GM19099 (cell line): ENCODE measurements around the gene ZNF556.

Experiments used
- POLR2A ChIP-seq: IDR thresholded peaks from 3 replicates; pipeline ENCODE4 v1.6.1; 2011; ENCODE audit warnings: low read depth; ENCODE audit not compliant: insufficient read length; ENCODE audit errors: extremely low read depth

Gene ZNF556

GRCh38 chr19:2867025-2867991 is at the start of gene ZNF556:
TSS of gene ZNF556 (plus strand) at chr19:2867335. CDS start at chr19:2867422, 87 bp downstream.
- no peak for TF ChIP-seq POLR2A

- peak; percentile 57 for TF ChIP-seq POLR2A
Measured at GRCh38 chr19:2819540-2820111, 47.5 kb upstream of the ZNF556 start, which contains the start of gene ZNF554. TSS of gene ZNF554 (plus strand) at chr19:2819868. CDS start at chr19:2820072, 204 bp downstream.

- no peak for TF ChIP-seq POLR2A
Measured at GRCh38 chr19:2820112-2820702, 46.9 kb upstream of the ZNF556 start.

DNA sequence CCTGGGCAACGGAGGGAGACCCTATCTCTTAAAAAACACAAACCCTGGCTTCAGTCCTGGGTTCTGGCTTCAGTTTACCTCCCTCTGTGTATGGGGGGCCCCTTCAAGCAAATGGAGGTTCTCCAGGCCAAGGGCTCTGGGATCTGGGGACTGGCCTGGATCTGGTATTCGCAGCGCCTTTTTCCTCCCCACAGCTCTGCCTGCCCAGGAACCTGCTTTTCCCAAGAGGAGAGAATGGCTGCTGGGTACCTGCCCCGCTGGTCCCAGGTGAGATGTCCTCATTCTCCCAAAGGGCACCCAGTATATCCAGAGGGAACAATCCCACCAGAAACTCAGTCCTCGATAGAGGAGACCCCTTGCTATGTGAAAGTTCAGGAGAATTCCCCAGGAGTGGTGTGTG is 44.3 kb upstream of the ZNF556 start:
- TF ChIP-seq POLR2A, result no peak

GRCh38 chr19:2823646-2824045 is 43.5 kb upstream of the ZNF556 start:
- no peak for TF ChIP-seq POLR2A

- TF ChIP-seq POLR2A, result no peak
Measured at GRCh38 chr19:2824129-2824528, 43.0 kb upstream of the ZNF556 start.

GRCh38 chr19:2827022-2827421 is 40.1 kb upstream of the ZNF556 start:
- no peak for TF ChIP-seq POLR2A

DNA sequence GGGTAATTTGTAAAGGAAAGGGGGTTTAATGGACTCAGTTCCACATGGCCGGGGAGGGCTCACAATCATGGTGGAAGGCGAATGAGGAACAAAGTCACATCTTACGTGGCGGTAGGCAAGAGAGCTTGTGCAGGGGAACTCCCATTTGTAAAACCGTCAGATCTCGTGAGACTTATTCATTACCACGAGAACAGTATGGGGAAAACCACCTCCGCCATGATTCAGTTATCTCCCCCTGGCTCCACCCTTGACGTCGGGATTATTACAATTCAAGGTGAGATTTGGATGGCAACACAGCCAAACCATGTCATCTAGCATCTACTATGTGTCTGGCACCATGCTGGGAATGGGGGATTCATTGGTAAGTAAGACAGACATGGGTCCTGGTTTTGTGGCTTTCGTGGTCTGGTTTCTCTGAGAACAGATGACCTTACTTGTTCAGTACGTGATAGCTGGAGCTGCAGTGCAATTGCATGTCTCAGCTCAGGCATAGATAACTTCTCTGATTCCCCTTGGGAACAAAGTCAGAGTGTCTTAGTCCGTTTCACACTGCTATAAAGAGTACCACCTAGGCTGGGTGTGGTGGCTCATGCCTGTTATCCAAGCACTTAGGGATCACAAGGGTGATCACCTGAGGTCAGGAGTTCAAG is 39.2 kb upstream of the ZNF556 start:
- no peak for TF ChIP-seq POLR2A

- TF ChIP-seq POLR2A, result no peak
Measured at GRCh38 chr19:2834294-2834871, 32.8 kb upstream of the ZNF556 start.

DNA sequence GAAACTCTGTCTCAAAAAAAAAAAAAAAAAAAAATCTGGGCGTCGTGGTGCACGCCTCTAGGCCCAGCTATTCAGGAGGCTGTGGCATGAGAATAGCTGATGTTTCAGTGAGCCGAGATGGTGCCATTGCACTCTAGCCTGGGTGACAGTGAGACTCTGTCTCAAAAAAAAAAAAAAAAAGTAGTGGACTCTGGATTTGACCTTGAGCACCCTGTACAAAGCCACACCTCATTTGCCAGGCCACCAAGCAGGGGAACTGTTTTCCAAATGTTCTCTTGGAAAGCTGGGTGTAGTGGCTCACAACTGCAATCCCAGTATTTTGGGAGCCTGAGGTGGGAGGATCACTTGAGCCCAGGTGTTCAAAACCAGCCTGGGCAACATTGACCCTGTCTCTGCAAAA is 29.7 kb upstream of the ZNF556 start:
- TF ChIP-seq POLR2A, result no peak

GRCh38 chr19:2840794-2841791 is 26.0 kb upstream of the ZNF556 start, which contains the start of gene ZNF555:
TSS of gene ZNF555 (plus strand) at chr19:2841475. CDS start at chr19:2841573, 98 bp downstream.
- peak; percentile 39 for TF ChIP-seq POLR2A

- TF ChIP-seq POLR2A, result no peak
Measured at GRCh38 chr19:2841855-2842574, 25.1 kb upstream of the ZNF556 start.

DNA sequence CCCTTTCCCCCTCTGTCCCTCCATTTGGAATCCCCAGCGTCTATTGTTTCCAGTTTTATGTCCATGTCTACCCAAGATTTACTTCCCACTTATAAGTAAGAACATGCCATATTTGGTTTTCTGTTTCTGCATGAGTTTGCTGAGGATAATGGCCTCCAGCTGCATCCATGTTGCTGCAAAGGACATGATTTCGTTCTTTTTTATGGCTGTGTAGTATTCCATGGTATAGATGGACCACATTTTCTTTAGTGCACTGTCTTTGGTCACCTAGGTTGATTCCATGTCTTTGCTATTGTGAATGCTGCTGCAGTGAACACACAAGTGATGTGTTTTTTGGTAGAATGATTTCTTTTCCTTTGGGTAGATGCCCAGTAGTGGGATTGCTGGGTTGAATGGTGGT is 22.0 kb upstream of the ZNF556 start:
- no peak for TF ChIP-seq POLR2A
